GM12892 (cell line): ENCODE results near the gene PPP2R5C.

Experiments used
- DNase-seq: peaks from one replicate; pipeline ENCODE4 v3.0.0; 2011; ENCODE audit not compliant: insufficient read length
- FAIRE-seq: peaks from 2 replicates; lab custom pipeline; 2011; peaks lifted over from hg19 to GRCh38; lab: Jason Lieb, UNC
- POLR2A ChIP-seq: IDR thresholded peaks from 2 replicates; pipeline ENCODE4 v1.6.1; 2011; ENCODE audit warnings: low read depth, low read length, control low read depth
- POLR2AphosphoS5 ChIP-seq: IDR thresholded peaks from 2 replicates; pipeline ENCODE4 v1.6.1; 2011; ENCODE audit warnings: low read depth, low read length, control low read depth
- TAF1 ChIP-seq: IDR thresholded peaks from 2 replicates; pipeline ENCODE4 v1.6.1; 2011; ENCODE audit warnings: low read depth, mild to moderate bottlenecking, control low read depth, low read length, borderline replicate concordance

The PPP2R5C gene

DNA sequence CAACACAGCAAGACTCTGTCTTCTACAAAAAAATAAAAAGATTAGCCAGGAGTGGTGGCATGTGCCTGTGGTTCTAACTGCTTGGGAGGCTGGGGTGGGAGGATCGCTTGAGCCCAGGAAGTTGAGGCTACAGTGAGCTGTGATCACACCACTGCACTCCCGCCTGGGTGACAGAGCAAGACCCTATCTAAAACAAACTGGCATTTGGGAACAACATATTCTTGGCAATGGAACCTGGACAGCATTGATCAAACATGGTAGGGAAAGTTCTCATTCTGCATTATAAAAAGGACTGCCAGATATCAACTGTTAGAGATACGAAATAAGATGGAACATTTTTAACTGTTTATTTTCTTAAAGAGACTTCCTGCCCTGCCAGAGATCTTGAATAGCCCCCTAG is 81.5 kb downstream of the PPP2R5C start:
- no peak for FAIRE-seq
- TF ChIP-seq TAF1 (no peak), POLR2A (no peak), POLR2AphosphoS5 (no peak)
- DNase-seq, result no peak

DNA sequence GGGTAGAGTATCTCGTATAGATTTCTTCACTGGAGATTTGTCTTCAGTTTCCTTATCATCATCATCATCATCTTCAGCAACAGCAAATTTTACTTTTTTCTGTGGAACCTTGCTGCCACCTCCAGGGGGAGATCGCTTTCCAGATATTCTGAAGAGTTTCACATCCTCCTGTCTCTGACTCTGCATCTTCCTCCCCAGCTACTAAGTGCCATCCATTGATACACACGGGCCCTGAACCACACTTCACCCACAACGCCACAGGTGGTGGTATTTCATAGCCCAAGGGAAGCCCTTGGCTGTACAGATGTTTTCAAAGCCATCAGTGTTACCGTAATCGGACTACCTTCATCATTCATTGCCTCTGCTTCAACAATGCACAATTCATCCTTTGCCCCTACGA is 82.2 kb downstream of the PPP2R5C start:
- TF ChIP-seq POLR2A, result no peak
- TF ChIP-seq POLR2AphosphoS5, result no peak
- TF ChIP-seq TAF1, result no peak
- peak; percentile 53 for FAIRE-seq
- no peak for DNase-seq

DNA sequence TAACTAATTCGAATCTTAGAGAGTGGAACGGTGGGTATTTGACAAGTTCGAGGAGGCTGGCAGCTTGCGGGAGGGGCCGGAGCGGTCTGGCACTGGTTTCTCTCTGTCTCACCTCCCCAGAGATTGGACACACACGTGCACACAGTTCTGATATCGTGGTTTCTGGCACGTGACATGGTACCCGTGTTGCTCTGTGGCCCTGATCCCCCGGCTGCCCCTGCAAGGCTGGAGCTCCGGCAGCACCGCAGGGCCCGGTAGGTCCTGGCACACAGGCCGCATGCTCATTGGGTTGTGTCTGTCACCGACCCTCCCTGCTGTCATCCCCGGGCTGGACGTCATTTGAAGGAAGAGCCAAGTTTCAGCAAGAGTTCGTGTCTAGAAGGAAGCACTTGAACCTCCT is 82.7 kb downstream of the PPP2R5C start:
- FAIRE-seq, result no peak
- TF ChIP-seq POLR2AphosphoS5 (no peak), POLR2A (no peak), TAF1 (no peak)

GRCh38 chr14:101844751-101845150 is 83.2 kb downstream of the PPP2R5C start:
- TF ChIP-seq POLR2AphosphoS5 (no peak), POLR2A (no peak), TAF1 (no peak)
- DNase-seq, result no peak
- no peak for FAIRE-seq

More for the DNA sequence above, 82.7 kb downstream of the PPP2R5C start:
- DNase-seq, result no peak

GRCh38 chr14:101845496-101845895 is 84.0 kb downstream of the PPP2R5C start:
- peak; percentile 66 for FAIRE-seq
- TF ChIP-seq POLR2A (no peak), POLR2AphosphoS5 (no peak), TAF1 (no peak)
- DNase-seq, result no peak

DNA sequence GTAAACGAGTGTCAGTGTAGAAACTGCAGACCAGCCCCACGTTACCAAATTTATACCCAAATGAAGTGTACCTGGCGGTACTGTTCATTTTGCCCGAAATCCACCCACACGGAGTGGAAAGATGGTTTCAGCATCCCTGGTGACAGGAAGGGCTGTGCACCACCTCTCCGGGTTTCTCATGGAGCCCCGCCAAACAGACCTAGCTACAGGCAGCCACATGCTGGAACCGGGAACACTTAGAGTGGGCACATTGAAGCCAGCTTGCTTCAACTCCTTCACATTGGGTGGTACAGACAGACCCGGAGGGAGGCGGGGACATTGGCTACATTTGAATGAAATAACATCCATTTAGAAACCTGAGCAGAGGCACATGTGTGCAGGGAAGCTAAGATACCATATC is 84.4 kb downstream of the PPP2R5C start:
- FAIRE-seq (no peak), DNase-seq (no peak)
- TF ChIP-seq POLR2A (no peak), POLR2AphosphoS5 (no peak)

- no peak for DNase-seq
- TF ChIP-seq POLR2AphosphoS5 (no peak), TAF1 (no peak), POLR2A (no peak)
- peak; percentile 27 for FAIRE-seq
These were observed 87.6 kb downstream of the PPP2R5C start for GRCh38 chr14:101849125-101849524.

DNA sequence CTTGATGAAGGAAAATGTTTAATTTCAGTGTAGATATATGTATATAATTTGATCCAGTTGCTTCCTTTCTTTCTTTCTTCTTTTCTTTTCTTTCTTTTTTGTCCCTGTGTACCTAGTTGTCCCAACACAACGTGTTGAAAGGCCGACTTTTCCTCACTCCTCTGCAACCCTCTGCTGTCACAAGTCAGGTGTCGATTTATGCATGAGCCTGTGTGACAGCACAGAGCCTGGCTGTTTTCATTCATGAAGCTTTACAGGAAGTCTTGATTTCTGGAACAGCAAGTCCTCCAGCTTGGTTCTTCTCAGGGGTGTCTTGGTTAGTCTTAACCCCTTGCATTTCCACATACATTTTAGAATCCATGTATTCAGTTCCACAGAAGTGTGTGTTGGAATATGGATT is 88.1 kb downstream of the PPP2R5C start:
- DNase-seq (no peak), FAIRE-seq (no peak)
- TF ChIP-seq POLR2AphosphoS5, result no peak
- TF ChIP-seq TAF1, result no peak
- TF ChIP-seq POLR2A, result no peak

DNA sequence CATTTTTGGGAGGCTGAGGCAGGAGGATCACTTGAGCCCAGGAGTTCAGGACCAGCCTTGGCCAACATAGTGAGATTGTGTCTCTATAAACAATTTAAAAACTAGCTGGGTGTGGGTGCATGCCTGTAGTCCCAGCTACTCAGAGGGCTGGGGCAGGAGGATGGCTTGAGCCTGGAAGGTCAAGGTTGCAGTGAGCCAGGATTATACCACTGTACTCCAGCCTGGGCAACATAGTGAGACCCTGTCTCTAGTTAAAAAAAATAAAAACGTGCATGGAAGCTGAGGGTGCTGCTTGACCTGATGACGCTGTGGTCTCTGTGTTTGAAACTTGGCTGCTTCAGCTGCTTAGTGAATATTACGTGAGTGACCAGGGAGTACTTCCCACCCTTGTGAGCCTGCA is 89.7 kb downstream of the PPP2R5C start:
- TF ChIP-seq POLR2A (no peak), TAF1 (no peak), POLR2AphosphoS5 (no peak)
- DNase-seq (no peak), FAIRE-seq (no peak)

GRCh38 chr14:101851736-101852405 is 90.4 kb downstream of the PPP2R5C start:
- FAIRE-seq (peak; percentile 14), DNase-seq (no peak)
- TF ChIP-seq TAF1, result no peak
- TF ChIP-seq POLR2A, result no peak
- TF ChIP-seq POLR2AphosphoS5, result no peak

- FAIRE-seq, result no peak
- no peak for DNase-seq
- TF ChIP-seq POLR2A (no peak), POLR2AphosphoS5 (no peak), TAF1 (no peak)
These were observed 91.3 kb downstream of the PPP2R5C start for GRCh38 chr14:101852785-101853184.

DNA sequence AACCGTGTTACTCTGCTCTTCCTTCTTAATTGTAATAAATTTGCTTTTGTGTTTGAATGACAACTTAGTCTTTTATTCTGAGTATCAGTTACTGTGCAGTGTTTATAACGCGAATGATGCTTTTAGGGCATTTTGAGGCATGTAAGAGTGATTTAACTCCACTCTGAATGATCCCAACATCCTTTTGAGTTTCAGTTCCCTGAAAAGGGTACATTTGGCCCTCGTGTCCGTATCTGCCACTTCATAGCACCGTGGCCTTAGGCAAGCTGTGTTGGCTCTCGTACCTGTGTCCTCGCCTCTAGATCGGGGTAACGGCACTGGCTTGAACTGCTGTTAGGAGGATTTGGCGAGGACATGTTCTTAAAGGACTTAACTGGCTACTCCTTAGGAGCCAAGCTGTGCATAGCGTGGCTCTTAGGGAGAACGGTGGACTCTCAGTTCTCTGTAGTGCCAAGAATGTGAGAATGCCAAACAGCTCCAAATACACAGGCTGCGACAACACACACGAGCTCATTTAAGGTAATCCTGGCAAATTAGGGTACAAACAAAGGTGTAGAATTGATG is 92.0 kb downstream of the PPP2R5C start:
- FAIRE-seq, result peak; percentile 53
- no peak for DNase-seq
- TF ChIP-seq POLR2A, result no peak
- no peak for TF ChIP-seq TAF1
- no peak for TF ChIP-seq POLR2AphosphoS5

DNA sequence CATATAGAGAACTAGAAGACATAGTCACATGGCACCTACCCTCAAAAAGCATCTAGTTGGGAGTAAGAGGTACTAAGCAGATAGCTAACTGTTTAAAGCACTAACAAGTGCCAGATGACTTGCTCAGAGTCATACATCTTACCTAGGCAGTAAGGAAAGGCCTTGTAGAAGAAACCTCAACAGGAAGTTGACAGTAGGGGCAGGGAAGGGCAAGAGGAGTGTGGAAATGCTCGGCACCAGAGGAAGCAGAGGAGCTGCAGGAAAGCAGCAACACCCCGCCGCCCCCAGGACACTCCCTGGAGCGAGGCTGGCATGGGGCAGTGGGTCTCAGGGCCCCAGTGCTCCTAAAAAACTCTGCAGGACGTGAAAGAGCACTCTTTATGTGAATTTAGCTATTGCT is 92.9 kb downstream of the PPP2R5C start:
- TF ChIP-seq TAF1 (no peak), POLR2AphosphoS5 (no peak)
- DNase-seq, result no peak
- no peak for FAIRE-seq
